ENCODE data around the gene AK2.

GRCh38 chr1:33036051-33036525, 595 bp downstream of the AK2 start:
- TF ChIP-seq CTCF (IDR thresholded peaks at IDR 0.05), result no peak
- TF ChIP-seq POLR2AphosphoS5 (IDR thresholded peaks at IDR 0.05), result no peak
